HT-29 (cell line): Measurements from ENCODE around the gene IZUMO1. TPM values are rescaled to one million over a fixed set of nuclear protein-coding genes. Genes with fewer than 3 reads are reported as not detected.
"Not testable (repeated sequence)": the region's sequence is repeated elsewhere in the genome, so short reads cannot be mapped to it uniquely, and the experiment has no call there.

Experiments used
- DNase-seq: peaks from one replicate; pipeline ENCODE4 v3.0.0-alpha.2; 2015; ENCODE audit warnings: low spot score
- total RNA-seq: library from RNA; depleted of rRNA; stranded (reverse); fragments of >200 nt; shearing (Covaris generic); gene quantifications from 2 replicates; pipeline ENCODE4 v1.2.3, GENCODE V29; 2014

IZUMO1 gene
- total RNA-seq, 1 experiment from 2014 or later = 0.58 TPM

- peak; percentile 97 for DNase-seq
These were observed 7.9 kb downstream of the IZUMO1 start for GRCh38 chr19:48738557-48739403.

DNA sequence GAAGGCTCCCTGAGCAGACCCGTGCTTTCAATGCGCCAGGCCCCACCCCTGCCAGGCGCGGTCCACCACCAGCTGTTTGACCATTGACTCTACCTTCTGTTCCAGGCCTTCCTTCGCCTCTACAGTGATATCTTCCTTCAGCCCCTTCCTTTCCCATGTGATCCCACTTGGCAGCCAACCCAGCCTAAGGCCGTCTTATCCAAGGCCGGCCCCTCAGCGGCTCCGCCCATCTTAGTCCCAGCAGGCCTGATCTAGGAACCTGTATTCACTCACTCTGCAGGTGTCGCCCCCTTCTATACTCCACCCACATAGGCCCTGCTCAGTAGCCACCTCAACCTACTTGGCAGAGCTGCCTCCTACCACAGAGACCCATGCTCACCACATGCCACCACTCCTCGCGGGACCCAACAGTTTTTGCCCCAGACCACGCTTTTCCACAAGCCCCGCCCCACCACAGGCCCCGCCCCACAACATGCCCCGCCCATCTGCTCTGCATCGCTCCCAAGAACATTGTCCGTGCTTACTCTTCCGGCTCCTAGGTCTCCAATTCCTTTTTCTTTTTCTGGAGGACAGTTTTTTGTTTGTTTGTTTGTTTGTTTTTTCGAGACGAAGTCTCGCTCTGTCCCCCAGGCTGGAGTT is 9.2 kb downstream of the IZUMO1 start:
- peak; percentile 68 for DNase-seq

DNA sequence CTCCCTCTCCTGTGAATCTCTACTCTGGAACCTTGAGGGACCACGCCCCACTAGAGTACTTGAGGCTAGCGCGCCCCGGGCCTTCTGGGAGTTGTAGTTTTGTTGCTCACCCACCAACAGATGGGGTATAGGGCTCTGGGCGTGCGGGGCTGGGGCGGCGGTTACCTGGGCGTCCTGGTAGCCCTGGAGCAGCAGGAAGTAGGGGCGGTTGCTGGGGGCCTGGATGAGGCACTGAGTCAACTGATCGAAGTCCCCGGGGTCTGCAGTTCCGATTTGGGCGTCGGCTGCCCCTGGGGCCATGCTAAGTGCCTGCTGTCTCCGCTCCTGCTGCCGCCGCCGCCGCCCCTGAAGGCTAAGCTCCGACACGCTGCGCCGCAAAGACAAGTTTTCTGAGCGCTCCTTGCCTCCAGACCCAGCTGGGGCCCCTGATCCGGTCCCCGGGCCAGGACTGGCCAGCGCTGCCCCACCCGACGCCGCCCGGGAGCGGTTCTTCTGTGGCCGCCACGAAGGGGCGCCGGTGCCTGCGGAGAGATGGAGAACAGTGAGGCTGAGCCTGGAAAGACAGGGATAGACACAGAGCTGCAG is 11.6 kb downstream of the IZUMO1 start:
- peak; percentile 65 for DNase-seq

GRCh38 chr19:48734625-48735024 is 12.1 kb downstream of the IZUMO1 start:
- no peak for DNase-seq

GRCh38 chr19:48731452-48731851 is 15.3 kb downstream of the IZUMO1 start:
- no peak for DNase-seq

DNA sequence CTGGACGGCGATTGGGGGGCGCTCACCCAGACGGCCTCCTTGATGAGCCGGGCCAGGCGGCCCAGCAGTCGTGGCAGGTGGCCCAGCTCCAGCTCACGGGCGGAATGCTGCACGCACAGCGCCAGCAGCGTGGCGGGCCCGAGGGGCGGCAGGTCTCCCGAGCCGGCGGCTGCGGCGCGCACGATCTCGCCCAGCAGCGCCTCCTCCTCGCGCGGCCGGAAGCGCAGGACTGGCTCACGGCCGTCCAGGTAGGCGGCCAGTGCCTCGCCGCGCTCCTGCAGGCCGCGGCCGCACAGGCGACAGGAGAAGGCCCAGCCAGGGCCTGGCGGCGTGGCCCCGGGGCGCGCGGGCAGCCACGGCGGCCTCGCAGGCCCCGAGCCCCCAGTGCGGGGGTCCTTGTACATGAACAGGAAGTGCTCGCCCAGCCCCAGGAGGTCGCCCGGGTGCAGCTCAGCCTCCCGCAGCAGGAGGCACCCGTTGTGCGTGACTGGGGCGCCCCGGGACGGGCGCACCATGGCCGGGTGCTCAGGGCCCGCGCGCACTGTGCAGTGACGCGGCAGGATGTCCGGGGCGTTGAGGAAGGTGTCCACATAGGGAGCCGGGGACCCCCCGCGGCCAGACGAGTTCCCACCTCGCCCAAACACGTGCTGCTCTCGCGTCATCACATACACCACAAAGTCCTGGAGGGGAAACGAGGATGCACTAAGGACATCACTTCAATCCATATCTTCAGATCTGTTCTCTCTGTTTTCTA is 17.6 kb downstream of the IZUMO1 start:
- no peak for DNase-seq

GRCh38 chr19:48726556-48726955 is 20.2 kb downstream of the IZUMO1 start:
- DNase-seq = no peak

DNA sequence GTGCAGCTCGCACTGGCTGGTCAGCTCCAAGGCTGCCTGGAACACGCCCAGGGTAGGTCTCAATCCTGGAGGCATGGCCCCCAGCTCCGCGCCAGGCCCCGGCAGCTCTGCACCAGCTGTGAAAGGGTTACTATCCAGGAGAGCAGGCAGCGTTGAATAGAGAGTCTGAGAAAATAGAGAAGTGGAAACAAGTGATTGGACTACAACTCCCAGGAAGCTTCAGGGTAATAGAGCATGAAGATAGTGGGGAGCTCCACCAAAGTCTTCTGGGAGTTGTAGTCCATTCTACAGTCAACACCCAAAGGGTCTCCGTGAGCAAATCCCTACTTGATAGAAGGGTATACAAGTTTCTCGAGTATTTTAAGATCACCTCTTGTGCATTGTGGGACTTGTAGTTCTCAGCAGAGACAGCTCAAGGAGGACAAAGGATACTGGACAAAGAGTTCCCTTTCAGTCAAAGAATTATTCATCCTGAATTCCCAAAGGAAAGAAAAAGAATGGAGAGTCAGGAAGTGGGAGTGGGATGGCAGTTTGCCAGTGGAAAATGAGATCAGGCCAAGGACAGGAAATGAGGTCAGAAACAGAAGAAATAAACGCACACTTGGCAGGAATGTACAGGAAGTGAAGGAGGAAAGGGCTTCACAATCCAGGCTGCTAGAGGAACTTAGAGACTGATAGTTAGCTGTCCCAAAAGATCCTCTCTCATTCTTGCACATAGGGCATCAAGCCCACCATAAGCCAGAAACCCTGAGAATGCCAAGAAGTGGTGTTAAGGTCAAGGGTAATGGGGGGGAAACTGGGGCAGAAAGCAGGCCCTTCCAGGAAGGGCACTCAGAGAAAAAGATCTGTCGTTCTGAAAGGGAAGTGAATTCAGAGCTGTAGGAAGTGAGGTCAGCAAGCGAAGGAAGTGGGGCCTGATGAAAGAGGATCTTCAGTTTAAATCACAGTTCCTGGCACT is 21.6 kb downstream of the IZUMO1 start:
- DNase-seq = peak; percentile 78

DNA sequence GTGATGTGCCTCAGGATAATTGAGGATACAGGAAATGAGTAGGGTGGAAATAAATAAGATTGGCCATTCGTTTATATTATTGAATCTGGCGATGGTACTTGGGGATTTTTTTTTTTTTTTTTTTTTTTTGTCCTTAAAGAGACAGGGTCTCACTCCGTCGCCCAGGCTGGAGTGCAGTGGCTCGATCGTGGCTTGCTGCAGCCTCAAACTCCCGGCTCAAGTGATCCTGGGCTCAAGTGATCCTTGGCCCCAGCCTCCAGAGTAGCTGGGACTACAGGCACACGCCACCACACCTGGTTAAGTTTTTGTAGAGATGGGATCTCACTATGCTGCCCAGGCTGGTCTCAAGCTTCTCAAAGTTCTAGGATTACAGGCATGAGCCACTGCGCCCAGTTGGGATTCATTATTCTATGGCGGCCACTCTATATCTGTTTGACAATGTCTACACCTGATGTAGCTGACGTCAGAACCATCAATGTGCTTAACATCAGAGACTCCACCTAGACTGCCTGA is 24.5 kb downstream of the IZUMO1 start:
- DNase-seq = no peak

DNA sequence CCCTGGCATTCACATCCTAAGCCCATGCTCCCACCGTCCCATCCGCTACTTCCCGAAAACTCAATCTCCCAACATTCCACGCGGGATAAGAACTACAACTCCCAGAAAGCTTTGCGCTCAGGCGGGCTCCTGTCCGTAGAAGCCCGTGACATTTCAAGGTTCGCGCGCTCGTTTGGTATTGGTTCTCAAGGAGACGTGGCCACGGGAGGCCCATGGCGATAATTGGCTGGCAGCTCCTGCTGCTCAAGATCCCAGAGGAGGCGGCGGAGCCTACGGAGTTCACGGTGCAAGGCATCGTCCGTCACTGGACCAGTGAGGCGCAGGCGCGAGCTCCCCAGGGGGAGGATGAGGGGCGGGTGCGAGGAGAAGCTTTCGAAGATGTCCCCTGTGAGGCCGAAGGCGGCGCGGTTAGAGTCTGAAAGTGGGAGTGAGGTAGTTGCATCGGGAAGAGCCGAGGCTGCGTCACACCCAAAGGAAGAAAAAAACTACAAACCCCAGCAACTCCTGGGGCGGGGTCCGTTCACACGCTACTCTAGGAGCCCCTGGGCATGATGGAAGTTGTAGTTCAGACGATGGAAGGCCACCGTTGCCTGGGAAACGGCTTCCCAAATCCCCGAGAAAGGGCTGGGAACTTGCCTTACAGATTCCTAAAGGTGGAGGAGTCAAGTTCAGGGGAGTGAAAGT is 26.0 kb downstream of the IZUMO1 start:
- peak; percentile 100 for DNase-seq

- no peak for DNase-seq
These were observed 26.5 kb downstream of the IZUMO1 start for GRCh38 chr19:48720251-48720612.

- no peak for DNase-seq
These were observed 27.2 kb downstream of the IZUMO1 start, which contains the start of gene MAMSTR for GRCh38 chr19:48719263-48720171. TSS of gene MAMSTR (minus strand) at chr19:48719725. CDS start at chr19:48719031, 694 bp downstream.

DNA sequence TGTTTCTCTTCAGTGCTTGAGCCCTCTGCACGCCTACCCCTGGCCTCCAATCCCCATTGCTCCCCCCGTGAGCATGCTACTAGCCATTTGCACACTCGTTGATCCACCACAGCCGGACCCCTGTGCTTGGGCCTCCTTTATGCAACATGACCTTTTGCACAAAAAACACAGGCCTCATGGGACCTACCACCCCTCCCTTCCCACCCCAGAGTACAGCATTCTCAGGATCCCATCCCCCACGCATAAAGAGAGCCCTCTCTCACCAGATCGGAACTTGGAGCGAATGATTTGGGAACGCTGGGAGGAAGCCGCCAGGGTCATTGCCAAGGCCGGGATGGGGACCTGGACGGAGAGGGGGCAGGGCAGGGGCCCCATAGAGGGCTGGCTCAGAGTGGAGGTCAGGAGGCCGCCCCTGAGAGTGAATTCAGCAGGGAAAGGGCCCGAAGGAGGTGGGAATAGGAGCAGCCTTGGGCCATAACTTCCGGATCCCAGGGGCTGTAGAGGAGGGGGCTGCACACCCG is 27.9 kb downstream of the IZUMO1 start:
- DNase-seq = no peak

GRCh38 chr19:48718106-48718505 is 28.6 kb downstream of the IZUMO1 start:
- DNase-seq = not testable (repeated sequence)

- DNase-seq = no peak
These were observed 30.0 kb downstream of the IZUMO1 start for GRCh38 chr19:48716562-48717291.

- DNase-seq = no peak
These were observed 31.0 kb downstream of the IZUMO1 start for GRCh38 chr19:48715681-48716171.
